Dendritic cell treated with granulocyte-macrophage colony-stimulating factor and Interleukin-4, amounts not matched to agents 40 ng/mL and 50 ng/mL, for 4 days (primary cell): ENCODE data around the gene GET3.
"Not testable (repeated sequence)": the region's sequence is repeated elsewhere in the genome, so short reads cannot be mapped to it uniquely, and the experiment has no call there.

Experiments
- H3K27ac Mint-ChIP-seq: one replicate; pipeline ENCODE4 v1.8.0; 2022; ENCODE audit warnings: mild to moderate bottlenecking, mixed read lengths
- H3K27me3 Mint-ChIP-seq: one replicate; pipeline ENCODE4 v1.8.0; 2022; ENCODE audit warnings: mild to moderate bottlenecking, mixed read lengths
- H3K36me3 Mint-ChIP-seq: one replicate; pipeline ENCODE4 v1.8.0; 2022; ENCODE audit warnings: low read depth, mixed read lengths
- H3K4me1 Mint-ChIP-seq: one replicate; pipeline ENCODE4 v1.8.0; 2022; ENCODE audit warnings: low read depth, mixed read lengths
- H3K4me3 Mint-ChIP-seq: one replicate; pipeline ENCODE4 v1.8.0; 2022; ENCODE audit warnings: mild to moderate bottlenecking, moderate library complexity, mixed read lengths
- H3K9me3 Mint-ChIP-seq: one replicate; pipeline ENCODE4 v1.8.0; 2022; ENCODE audit warnings: mixed read lengths
- intact Hi-C: fragments of 100-400 bp; cut with micrococcal nuclease; formaldehyde crosslinking; loops from one replicate; pipeline ENCODE4 v1.15.0; 2022

The GET3 gene

DNA sequence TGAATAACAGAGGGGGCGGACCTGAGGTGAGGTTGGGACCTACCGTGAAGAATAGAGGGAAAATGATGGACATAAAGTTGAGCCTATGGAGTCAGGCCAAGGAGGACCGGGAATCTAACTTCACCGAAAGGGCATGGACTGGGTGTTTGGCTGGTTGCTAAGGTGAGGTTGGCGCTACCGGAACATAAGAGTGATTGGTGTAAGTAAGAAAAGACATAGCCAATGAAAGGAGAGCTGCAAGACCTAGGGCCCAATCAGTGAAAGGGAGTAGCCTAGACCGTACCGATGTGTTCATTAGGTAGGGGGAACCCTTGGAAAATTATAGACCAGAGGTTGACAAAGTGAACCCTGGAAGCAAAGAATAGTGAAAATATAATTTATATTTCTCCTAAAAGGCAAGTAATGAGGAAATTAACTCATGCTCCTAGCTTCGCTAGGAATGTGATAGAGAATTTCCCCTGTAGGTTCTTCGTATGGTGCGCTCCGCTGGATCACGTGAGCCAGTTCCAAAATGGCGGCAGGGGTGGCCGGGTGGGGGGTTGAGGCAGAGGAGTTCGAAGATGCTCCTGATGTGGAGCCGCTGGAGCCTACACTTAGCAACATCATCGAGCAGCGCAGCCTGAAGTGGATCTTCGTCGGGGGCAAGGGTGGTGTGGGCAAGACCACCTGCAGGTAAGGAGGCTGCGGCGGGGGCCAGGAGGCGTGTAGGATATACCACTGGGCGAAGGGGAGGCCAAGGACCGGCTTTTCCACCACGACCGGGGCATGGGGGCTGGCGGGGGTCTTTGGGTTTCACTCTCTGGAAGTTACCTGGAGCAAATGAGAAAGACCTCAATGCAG is at the start of gene GET3:
Gene GET3 (plus strand): TSS at position 503 of the 840 bp plus-strand sequence. CDS start 9 bp downstream, at position 512.
- no peaks in the 10 kb centered on the region for H3K27me3 Mint-ChIP-seq
- intact Hi-C loops, result no loop called here

DNA sequence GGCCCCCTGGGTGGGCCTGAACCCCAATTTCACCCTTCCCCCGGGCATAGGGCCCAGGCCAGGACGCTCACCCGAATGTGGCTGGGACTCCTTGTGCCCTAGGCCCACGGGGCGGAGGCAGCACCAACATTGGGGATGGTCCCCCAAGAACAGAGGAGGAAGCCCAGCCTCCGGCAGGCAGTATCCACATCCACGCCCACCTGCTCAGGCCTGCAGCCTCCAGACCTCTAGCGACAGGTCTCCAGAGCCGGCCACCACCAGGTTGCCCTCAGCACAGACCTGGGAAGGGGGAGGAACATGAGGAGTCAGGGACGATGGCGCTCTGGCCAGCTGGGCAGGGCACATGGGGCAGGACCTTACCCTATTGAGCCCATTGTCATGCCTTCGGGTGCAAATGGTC is 48.3 kb upstream of the GET3 start:
- intact Hi-C loops, result no loop called here
- H3K36me3 Mint-ChIP-seq, result no peaks in the 10 kb centered on the region
- no peak overlapping the region for H3K4me3 Mint-ChIP-seq
- no peak overlapping the region for H3K27ac Mint-ChIP-seq
- peaks cover 15% of the 10 kb centered on the region for H3K4me1 Mint-ChIP-seq
- no peaks in the 10 kb centered on the region for H3K9me3 Mint-ChIP-seq
- H3K27me3 Mint-ChIP-seq, result no peaks in the 10 kb centered on the region

More for the DNA sequence above, at the start of gene GET3:
- Mint-ChIP-seq H3K4me3 (peak within 1 kb of the TSS; percentile 99), H3K4me1 (peaks cover 43% of the 10 kb centered on the region), H3K9me3 (no peaks in the 10 kb centered on the region), H3K36me3 (peaks cover 73% of the 10 kb centered on the region), H3K27ac (peak within 1 kb of the TSS; percentile 92)

- H3K36me3 Mint-ChIP-seq, result no peaks in the 10 kb centered on the region
- H3K27ac Mint-ChIP-seq, result no peak overlapping the region
- H3K4me3 Mint-ChIP-seq, result no peak overlapping the region
- intact Hi-C loops, result no loop called here
- no peaks in the 10 kb centered on the region for H3K27me3 Mint-ChIP-seq
- H3K4me1 Mint-ChIP-seq, result peaks cover 15% of the 10 kb centered on the region
- no peaks in the 10 kb centered on the region for H3K9me3 Mint-ChIP-seq
Observed at GRCh38 chr19:12689581-12690216, 47.6 kb upstream of the GET3 start.

- peaks cover 2% of the 10 kb centered on the region for H3K36me3 Mint-ChIP-seq
- H3K27ac Mint-ChIP-seq, result no peak overlapping the region
- H3K4me1 Mint-ChIP-seq, result peaks cover 10% of the 10 kb centered on the region
- no peaks in the 10 kb centered on the region for H3K27me3 Mint-ChIP-seq
- H3K9me3 Mint-ChIP-seq, result no peaks in the 10 kb centered on the region
- H3K4me3 Mint-ChIP-seq, result no peak overlapping the region
- intact Hi-C loops, result no loop called here
Observed at GRCh38 chr19:12692960-12693359, 44.3 kb upstream of the GET3 start.

DNA sequence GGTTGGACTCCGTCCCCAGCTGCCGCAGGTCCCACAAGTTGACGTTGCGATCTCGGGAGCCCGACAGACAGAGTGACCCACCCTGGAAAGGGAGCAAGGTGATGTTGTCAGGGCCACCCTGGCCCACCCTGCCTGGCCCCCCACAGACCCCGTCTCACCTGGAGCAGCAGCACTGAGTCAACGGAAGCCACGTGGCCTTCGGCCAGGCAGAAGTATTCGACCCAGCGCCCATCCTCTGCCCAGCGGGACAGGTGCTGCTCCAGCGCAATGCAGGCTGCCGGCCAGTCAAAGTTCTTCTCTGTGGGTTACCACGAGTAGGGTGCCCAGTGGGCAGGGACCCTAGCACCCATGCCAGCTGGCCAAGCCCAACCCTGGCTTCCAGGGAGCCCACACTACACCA is 42.7 kb upstream of the GET3 start:
- peaks cover 16% of the 10 kb centered on the region for H3K36me3 Mint-ChIP-seq
- no peak overlapping the region for H3K27ac Mint-ChIP-seq
- intact Hi-C loops, result no loop called here
- no peaks in the 10 kb centered on the region for H3K9me3 Mint-ChIP-seq
- H3K4me1 Mint-ChIP-seq, result peaks cover 15% of the 10 kb centered on the region
- no peak overlapping the region for H3K4me3 Mint-ChIP-seq
- no peaks in the 10 kb centered on the region for H3K27me3 Mint-ChIP-seq

GRCh38 chr19:12695096-12695495 is 42.2 kb upstream of the GET3 start:
- no peak overlapping the region for H3K27ac Mint-ChIP-seq
- no peaks in the 10 kb centered on the region for H3K9me3 Mint-ChIP-seq
- no peak overlapping the region for H3K4me3 Mint-ChIP-seq
- H3K36me3 Mint-ChIP-seq, result peaks cover 21% of the 10 kb centered on the region
- H3K4me1 Mint-ChIP-seq, result peaks cover 11% of the 10 kb centered on the region
- H3K27me3 Mint-ChIP-seq, result no peaks in the 10 kb centered on the region
- intact Hi-C loops, result no loop called here

- H3K9me3 Mint-ChIP-seq, result no peaks in the 10 kb centered on the region
- intact Hi-C loops, result no loop called here
- peaks cover 10% of the 10 kb centered on the region for H3K4me1 Mint-ChIP-seq
- H3K36me3 Mint-ChIP-seq, result peaks cover 25% of the 10 kb centered on the region
- peak overlapping the region; percentile 82 for H3K4me3 Mint-ChIP-seq
- peak overlapping the region; percentile 93 for H3K27ac Mint-ChIP-seq
- H3K27me3 Mint-ChIP-seq, result no peaks in the 10 kb centered on the region
Observed at GRCh38 chr19:12695514-12695913, 41.8 kb upstream of the GET3 start.

DNA sequence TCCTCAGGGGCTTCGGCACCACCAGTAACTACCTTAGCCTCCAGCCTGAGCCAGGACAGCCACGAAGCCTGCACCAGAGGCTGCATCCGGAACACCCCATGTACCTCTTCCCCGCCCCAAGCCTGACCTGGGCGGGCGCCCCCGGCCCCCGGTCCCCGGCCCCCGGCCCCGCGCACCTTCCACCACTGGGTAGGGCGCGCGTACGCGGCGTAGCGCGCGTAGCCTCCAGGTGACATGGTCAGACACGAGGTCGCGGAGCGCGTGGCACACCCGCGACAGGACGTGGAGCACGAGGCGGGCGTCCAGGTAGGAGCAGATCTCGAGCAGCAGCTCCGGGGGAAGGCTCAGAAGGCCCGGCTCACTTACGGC is 41.3 kb upstream of the GET3 start:
- peak overlapping the region; percentile 93 for H3K27ac Mint-ChIP-seq
- peak overlapping the region; percentile 82 for H3K4me3 Mint-ChIP-seq
- peaks cover 10% of the 10 kb centered on the region for H3K4me1 Mint-ChIP-seq
- no peaks in the 10 kb centered on the region for H3K9me3 Mint-ChIP-seq
- intact Hi-C loops, result no loop called here
- peaks cover 29% of the 10 kb centered on the region for H3K36me3 Mint-ChIP-seq
- H3K27me3 Mint-ChIP-seq, result no peaks in the 10 kb centered on the region

- no peaks in the 10 kb centered on the region for H3K27me3 Mint-ChIP-seq
- no peaks in the 10 kb centered on the region for H3K9me3 Mint-ChIP-seq
- peak within 1 kb of the TSS; percentile 93 for H3K27ac Mint-ChIP-seq
- peaks cover 10% of the 10 kb centered on the region for H3K4me1 Mint-ChIP-seq
- intact Hi-C loops, result no loop called here
- peak within 1 kb of the TSS; percentile 82 for H3K4me3 Mint-ChIP-seq
- peaks cover 36% of the 10 kb centered on the region for H3K36me3 Mint-ChIP-seq
Observed at GRCh38 chr19:12696366-12697335, 40.6 kb upstream of the GET3 start, which contains the start of gene FBXW9. FBXW9 (minus strand) TSS chr19:12696631; CDS start chr19:12696581, 50 bp downstream.

- intact Hi-C loops, H3K27me3 Mint-ChIP-seq, H3K9me3 Mint-ChIP-seq: not testable (repeated sequence)
- Mint-ChIP-seq H3K27ac (peak overlapping the region; percentile 93), H3K36me3 (peaks cover 44% of the 10 kb centered on the region), H3K4me3 (peak overlapping the region; percentile 23), H3K4me1 (peaks cover 10% of the 10 kb centered on the region)
Observed at GRCh38 chr19:12697425-12697824, 39.9 kb upstream of the GET3 start.

DNA sequence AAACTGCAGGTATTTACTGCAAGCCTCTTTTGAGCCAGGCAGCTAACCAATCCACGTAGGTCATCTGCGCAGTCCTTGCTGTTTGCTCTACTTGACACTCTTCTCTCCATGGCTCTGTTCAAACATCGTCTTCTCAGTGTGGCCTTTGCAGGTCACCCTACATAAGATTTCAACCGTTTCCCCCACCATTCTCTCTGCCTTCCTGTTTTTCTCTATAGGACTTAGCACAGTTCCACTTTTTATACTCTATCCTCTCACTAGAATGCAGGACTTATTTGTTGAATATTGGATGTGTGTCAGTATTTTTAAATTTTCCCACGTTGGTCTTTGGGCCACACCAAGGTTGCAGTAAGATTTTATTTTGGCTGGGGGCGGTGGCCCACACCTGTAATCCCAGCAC is 39.2 kb upstream of the GET3 start:
- Mint-ChIP-seq H3K36me3 (peaks cover 51% of the 10 kb centered on the region), H3K27me3 (no peaks in the 10 kb centered on the region), H3K27ac (peak overlapping the region; percentile 37), H3K9me3 (no peaks in the 10 kb centered on the region), H3K4me1 (peaks cover 10% of the 10 kb centered on the region), H3K4me3 (peak overlapping the region; percentile 28)
- intact Hi-C loops, result no loop called here

DNA sequence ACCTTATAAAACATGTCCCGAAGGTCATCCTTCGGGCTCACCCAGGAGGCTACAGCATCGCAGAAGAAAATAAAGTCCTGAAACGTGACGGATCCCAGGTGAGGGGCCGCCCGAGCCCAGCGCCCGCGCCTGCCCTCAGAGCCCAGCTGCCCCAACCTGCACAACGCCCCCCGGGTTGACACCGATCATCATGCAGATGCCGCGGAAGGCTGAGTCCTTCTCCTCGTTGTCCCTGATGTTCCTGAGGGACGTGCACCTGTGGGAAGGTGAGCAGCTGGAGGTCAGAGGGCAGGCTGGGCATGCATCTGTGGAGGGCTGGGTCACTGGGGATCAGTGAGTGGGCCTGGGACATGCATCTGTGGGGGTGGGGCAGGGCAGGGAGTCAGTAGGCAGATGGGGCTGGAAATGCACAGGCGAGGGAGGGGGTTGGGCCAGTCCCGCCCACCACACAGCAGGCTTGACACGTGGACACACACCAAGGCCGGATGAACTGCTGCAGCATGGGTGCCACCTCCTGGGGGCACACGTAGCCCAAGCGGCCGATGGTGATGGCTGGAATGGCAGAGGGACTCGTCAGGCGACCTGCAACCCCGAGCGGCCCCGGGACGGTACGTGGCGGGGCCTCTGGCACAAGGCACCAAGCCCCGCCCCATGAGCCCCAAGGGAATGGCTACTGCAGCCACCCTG is 35.6 kb upstream of the GET3 start:
- H3K27me3 Mint-ChIP-seq, result no peaks in the 10 kb centered on the region
- peaks cover 10% of the 10 kb centered on the region for H3K4me1 Mint-ChIP-seq
- H3K4me3 Mint-ChIP-seq, result no peak overlapping the region
- H3K27ac Mint-ChIP-seq, result no peak overlapping the region
- intact Hi-C loops, result no loop called here
- no peaks in the 10 kb centered on the region for H3K9me3 Mint-ChIP-seq
- H3K36me3 Mint-ChIP-seq, result peaks cover 87% of the 10 kb centered on the region

- Mint-ChIP-seq H3K27ac (no peak overlapping the region), H3K9me3 (no peaks in the 10 kb centered on the region), H3K4me1 (peaks cover 9% of the 10 kb centered on the region), H3K27me3 (no peaks in the 10 kb centered on the region), H3K36me3 (peaks cover 98% of the 10 kb centered on the region), H3K4me3 (no peak overlapping the region)
- intact Hi-C loops, result no loop called here
Observed at GRCh38 chr19:12703046-12703445, 34.3 kb upstream of the GET3 start.
